A204.1 (cell line): ENCODE measurements around the gene GALNT8.
"Not testable (repeated sequence)": the region's sequence is repeated elsewhere in the genome, so short reads cannot be mapped to it uniquely, and the experiment has no call there.

ENCODE experiments used
- FAIRE-seq: peaks from 2 replicates; lab custom pipeline; 2012; peaks lifted over from hg19 to GRCh38; lab: Jason Lieb, UNC

The GALNT8 gene

GRCh38 chr12:4745249-4745648 lies 25.0 kb downstream of the GALNT8 start:
- FAIRE-seq = no peak

GRCh38 chr12:4751654-4752053 lies 31.5 kb downstream of the GALNT8 start:
- FAIRE-seq = not testable (repeated sequence)

- FAIRE-seq = no peak
Measured at GRCh38 chr12:4762773-4763172, 42.6 kb downstream of the GALNT8 start.

- no peak for FAIRE-seq
Measured at GRCh38 chr12:4763549-4763948, 43.3 kb downstream of the GALNT8 start.

DNA sequence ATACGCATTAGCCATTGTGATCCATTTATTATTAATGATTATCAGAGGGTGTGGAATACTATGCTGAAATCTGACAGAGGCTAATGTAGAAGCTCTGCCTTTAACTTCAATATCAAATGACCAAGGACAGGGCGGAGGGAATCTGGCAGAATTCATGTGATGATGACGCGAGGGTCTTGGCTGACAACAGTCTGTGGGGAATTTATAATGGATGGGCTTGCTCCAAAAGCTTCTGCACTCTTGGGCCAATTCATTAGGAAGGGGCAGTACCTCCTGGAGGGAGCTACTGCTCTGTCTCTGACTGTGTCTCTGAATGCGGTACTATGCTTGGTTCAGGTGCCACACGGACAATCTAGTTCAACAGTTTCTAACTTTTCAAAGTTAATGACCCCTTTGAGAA lies 46.2 kb downstream of the GALNT8 start:
- no peak for FAIRE-seq

DNA sequence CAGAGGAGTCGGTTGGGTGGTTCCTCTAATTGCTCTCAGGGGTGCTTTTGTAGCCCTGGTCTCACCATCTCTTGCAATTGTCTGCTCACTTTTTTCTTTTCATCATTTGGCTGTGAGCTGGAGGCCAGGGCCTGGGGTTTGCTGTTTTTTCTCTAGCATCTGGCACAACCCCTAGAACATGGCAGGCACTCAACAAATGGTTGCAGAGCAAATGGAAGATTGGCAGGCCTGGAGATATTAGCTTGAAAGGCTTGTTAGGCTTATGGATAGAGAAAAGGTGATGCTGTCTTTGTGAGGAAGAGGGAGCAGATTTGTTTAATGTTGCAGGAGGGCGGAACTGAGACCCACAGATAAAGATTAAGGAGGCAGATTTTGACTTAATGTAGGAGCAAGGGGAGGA lies 47.0 kb downstream of the GALNT8 start:
- no peak for FAIRE-seq

- FAIRE-seq = no peak
Measured at GRCh38 chr12:4768341-4768740, 48.1 kb downstream of the GALNT8 start.

- FAIRE-seq = no peak
Measured at GRCh38 chr12:4769073-4769472, 48.9 kb downstream of the GALNT8 start.

DNA sequence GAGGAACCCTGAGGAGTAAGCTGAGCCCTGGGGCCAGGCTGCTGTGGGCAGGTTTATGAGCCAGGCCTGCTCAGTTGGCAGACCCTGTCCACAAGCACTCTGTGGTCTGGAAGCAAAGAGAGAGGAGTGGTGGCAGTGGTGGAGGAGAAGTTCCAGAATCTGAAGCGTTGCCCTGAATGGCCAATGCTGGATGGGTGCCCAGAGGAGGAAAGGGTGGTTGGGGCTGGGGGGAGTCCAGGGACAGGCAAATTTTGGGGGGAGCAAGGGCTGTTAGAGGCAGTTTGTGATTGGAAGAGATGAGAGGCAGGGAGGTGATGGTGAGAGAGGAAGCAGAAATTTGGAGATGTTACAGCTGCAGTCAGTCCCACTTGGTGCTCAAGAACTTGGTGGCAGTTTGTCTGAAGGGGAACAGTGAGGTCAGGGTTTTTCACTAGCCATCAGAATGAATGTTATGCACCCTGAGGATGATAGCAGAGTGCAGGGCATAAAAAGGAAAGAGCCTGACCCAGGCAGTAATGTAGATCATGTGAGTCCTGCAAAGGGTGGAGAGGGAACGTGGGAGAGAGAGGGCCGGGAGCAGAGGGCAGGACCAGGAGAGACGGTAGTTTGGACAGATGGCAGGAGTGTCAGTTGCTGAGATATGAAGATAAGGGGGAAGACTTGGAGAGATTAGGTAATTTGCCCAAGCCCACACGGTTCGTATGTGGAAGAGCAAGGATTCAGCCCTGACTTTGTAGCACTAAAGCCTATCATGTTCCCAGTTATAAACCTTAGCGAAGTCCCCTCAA lies 51.2 kb downstream of the GALNT8 start:
- FAIRE-seq = no peak

DNA sequence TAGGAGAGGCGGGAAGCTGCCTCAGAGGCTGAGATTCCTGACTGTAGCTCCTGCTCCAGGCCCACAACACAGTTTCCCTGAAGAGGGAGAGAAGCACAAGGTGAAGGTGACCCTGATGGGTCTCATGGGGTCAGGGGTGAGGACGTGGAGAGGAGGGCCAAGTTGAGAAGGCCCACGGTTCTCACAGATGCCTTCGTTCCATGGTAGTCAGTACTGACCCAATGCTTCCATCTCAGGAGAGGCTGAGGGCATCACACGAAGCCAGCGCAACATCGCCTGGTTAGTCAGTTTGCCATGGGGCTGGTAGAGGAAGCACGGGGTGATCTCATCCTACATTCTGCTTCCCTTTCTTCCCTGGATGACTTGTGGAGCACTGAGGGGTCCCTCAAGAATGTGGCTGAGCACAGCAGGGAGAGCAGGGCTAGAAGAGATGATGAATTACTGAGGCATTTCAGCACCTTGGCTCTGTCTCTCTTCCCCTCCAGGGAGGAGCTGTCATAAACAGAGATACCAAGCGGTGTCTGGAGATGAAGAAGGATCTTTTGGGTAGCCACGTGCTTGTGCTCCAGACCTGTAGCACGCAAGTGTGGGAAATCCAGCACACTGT lies 51.9 kb downstream of the GALNT8 start:
- FAIRE-seq = no peak

- no peak for FAIRE-seq
Measured at GRCh38 chr12:4775936-4776335, 55.7 kb downstream of the GALNT8 start.

- no peak for FAIRE-seq
Measured at GRCh38 chr12:4779749-4780148, 59.5 kb downstream of the GALNT8 start.

DNA sequence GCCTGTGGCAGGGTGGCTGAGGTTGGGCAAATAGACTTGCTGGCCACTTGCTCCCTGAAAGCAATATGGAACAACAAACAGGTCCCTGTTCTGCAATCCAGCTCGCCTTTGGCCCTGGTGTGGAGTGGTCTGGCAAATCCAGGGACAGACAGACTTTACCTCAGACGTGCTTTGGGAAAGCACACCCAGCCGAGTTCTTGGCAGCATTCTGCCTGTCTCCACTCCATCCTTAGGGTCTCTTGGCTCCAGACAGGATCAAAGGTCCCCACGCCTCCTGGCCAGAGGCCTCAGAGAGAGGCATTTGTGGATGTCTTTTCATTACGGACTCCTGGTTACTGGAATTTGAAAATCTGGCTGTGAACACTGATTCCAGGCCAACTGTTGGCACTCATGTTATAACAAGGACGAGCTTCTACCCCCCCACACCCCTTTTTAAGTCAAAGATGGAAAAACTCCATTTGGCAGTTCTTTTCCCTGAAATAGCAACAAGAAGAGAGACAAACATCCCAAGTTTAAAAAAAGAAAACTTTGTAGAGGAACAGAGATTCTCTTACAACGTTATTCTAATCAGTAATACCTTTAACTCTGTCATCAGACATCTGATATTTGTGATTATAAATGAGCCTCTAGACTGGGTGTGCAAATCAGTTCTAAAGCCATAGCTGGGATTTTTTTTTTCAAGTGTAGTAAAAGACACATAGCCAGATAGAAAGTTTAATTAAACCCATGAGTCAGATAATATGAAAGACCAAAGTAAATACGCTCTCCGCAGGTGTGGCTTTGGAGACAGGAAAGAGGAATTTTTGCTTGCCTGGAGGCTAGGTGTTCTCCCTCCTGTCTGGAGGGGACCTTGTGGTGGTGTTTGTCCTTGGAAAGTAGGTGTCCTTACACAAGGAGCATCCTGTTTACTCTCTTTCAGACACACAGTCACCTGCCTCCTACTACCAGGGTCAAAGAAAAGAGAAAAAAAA lies 60.7 kb downstream of the GALNT8 start:
- no peak for FAIRE-seq

DNA sequence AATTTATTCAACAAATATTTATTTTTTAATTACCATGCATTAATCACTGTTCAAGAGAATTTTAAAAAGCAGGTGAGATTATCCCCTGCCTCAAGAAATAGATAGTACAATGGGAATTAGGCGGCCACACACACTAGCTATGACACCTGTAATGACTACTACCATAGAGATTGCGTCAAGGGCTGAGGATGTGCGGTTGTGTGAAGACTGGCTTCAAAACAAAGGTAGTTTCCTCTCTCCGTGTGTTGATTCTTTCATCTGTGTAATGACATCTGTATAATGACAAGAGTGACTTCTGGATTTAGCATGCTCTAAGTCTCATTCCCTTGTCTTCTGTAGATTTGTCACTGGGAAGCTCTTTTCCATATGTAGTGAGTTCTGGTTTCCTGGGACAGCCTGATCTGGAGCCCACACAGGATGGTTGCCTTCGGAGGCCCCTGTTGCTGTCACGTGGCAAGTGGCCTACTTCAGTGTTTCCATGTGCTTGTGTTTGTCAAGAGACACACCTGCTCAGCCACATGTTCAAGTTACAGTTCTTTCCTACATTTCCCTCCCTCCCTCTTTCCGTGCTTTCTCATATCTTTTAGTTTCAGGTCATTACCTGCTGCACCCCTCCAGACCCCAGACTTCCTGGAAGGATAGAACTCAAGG lies 64.3 kb downstream of the GALNT8 start:
- FAIRE-seq = no peak

DNA sequence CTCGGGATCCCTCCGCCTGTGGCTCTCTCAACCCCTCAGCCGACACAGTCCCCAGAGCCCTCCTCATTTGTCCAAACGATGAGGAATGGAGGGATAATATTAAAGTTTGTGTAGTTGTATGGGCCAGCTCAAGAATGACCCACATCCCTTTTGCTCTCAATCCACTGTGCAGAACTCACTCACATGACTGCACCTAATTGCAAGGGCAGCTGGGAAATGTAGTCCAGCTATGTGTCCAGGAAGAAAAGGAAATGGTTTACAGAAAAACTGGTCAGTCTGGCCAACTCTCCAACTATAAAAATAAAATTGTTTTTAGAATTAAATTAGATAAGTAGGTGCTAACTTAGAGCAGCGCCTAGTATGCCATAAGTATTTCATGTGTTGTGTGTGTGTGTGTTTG lies 66.6 kb downstream of the GALNT8 start:
- FAIRE-seq = no peak

DNA sequence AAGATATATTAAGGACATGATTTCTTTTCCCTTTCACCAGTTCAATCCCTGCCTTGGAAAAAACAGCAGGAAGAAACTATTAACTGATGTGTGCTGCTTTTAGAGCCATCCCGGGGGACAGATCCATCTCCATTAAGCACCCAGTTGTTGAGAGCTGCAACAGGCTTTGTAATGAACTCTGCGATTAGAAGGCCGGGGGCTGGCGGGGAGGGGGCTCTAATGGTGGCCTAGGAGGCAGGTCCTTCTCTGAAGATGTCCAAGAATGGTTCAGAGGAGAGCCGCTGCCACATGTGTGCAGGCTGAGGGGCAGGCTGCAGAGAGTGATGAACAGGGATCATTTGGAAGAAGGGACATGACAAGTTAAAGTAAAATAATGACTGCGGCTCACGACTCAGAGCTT lies 67.8 kb downstream of the GALNT8 start:
- FAIRE-seq = no peak

DNA sequence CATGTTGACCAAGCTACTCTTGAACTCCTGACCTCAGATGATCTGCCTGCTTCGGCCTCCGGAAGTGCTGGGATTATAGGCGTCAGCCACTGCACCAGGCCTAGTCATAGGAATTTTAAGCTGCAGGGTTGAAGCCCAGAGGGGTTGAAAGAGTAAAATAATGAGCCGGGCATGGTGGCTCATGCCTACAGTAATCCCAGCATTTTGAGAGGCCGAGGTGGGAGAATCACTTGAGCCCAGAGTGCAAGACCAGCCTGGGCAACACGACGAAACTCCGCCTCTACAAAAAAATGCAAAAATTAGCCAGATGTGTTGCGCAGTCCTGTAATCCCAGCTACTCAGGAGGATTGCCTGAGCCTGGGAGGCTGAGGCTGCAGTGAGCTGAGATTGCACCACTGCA lies 69.6 kb downstream of the GALNT8 start:
- no peak for FAIRE-seq

- FAIRE-seq = no peak
Measured at GRCh38 chr12:4791497-4791896, 71.3 kb downstream of the GALNT8 start.

- FAIRE-seq = no peak
Measured at GRCh38 chr12:4794491-4794890, 74.3 kb downstream of the GALNT8 start.

- no peak for FAIRE-seq
Measured at GRCh38 chr12:4796216-4796615, 76.0 kb downstream of the GALNT8 start.

- no peak for FAIRE-seq
Measured at GRCh38 chr12:4796694-4797482, 76.7 kb downstream of the GALNT8 start.

DNA sequence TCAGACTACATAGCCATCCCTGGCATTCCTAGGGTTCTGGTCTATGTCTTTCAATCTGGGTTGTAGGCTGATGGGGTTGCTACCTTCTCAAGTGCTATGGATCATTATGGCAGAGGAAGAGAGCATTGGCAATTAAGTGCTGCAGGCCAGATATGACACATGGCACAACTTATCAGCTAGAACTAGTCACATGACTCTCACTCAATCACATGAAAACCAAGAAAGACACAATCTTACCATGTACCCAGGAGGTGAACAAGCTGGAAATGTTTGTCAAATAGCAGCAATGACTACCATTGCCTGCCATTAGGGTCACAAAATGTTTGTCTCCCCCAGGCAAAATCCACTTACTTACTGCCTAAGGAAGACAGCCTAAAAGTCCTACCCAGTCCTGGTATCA lies 80.4 kb downstream of the GALNT8 start:
- FAIRE-seq = no peak
